Kidney epithelial cell (primary cell): ENCODE measurements around the gene ANKMY1. TPM values are rescaled to one million over a fixed set of nuclear protein-coding genes. Genes with fewer than 3 reads are reported as not detected.

Experiments
- DNase-seq: peaks from one replicate; pipeline ENCODE4 v3.0.0-alpha.2; 2010; ENCODE audit warnings: low read depth
- H3K27me3 ChIP-seq: 2 replicates; pipeline ENCODE4 v1.6.0; 2011; ENCODE audit warnings: low read length; ENCODE audit not compliant: control insufficient read depth, insufficient read depth
- H3K36me3 ChIP-seq: 2 replicates; pipeline ENCODE4 v1.5.1; 2011; ENCODE audit warnings: low read length; ENCODE audit not compliant: control insufficient read depth, insufficient read depth
- H3K4me3 ChIP-seq: 2 replicates; pipeline ENCODE4 v1.5.1; 2011; ENCODE audit warnings: low read depth, mild to moderate bottlenecking, control low read depth, low read length
- total RNA-seq: library from RNA; depleted of rRNA; stranded (reverse); fragments of >200 nt; gene quantifications from 2 replicates; pipeline ENCODE4 v1.2.3, GENCODE V29; 2015
- TF ChIP-seq, protein P1 (sequence below): IDR thresholded peaks from 2 replicates; pipeline ENCODE4 v1.5.1; 2011; ENCODE audit warnings: mild to moderate bottlenecking, moderate library complexity, low read length, control low read depth, inconsistent platforms; ENCODE audit not compliant: insufficient read depth, poor library complexity, severe bottlenecking

Gene ANKMY1
- total RNA-seq, 1 donor from 2014 or later: 7.1 TPM

GRCh38 chr2:240556553-240557100 lies 1.2 kb downstream of the ANKMY1 start:
- no peak for DNase-seq
- peaks cover 2% of the 10 kb centered on the region for H3K27me3 ChIP-seq
- no peak overlapping the region for H3K4me3 ChIP-seq
- no peaks in the 10 kb centered on the region for H3K36me3 ChIP-seq
- TF ChIP-seq, protein P1, sequence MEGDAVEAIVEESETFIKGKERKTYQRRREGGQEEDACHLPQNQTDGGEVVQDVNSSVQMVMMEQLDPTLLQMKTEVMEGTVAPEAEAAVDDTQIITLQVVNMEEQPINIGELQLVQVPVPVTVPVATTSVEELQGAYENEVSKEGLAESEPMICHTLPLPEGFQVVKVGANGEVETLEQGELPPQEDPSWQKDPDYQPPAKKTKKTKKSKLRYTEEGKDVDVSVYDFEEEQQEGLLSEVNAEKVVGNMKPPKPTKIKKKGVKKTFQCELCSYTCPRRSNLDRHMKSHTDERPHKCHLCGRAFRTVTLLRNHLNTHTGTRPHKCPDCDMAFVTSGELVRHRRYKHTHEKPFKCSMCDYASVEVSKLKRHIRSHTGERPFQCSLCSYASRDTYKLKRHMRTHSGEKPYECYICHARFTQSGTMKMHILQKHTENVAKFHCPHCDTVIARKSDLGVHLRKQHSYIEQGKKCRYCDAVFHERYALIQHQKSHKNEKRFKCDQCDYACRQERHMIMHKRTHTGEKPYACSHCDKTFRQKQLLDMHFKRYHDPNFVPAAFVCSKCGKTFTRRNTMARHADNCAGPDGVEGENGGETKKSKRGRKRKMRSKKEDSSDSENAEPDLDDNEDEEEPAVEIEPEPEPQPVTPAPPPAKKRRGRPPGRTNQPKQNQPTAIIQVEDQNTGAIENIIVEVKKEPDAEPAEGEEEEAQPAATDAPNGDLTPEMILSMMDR: peak; percentile 78

DNA sequence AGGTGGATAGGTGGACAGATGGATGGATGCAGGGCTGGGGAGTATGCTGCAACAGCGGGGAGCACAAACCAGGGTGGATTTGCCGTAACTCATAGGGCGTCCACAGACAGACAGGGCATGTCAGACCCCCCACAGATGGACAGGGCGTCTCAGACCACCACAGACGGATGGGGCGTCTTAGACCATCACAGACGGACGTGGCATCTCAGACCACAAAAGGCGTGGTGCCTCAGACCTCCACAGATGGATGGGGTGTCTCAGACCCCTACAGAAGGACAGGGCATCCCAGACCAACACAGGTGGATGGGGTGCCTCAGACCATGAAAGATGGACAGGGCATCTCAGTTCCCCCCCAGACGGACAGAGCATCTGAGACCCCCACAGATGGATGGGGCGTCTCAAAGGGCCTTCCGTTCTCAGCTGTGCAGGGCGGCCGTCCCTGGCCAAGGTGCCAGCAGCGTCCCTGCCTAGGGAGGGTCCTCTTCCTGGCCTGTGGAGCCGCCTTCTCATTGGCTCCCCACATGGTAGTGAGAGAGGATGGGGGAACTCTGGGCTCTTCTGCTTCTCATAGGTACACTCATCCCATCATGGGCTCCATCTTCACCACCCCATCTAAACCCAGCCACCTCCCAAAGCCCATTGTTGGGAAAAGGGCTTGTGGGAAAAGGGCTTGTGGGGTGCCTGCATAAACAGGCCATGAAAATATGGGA lies 2.1 kb downstream of the ANKMY1 start:
- H3K36me3 ChIP-seq: no peaks in the 10 kb centered on the region
- no peak overlapping the region for H3K4me3 ChIP-seq
- H3K27me3 ChIP-seq: peaks cover 2% of the 10 kb centered on the region
- TF ChIP-seq, protein P1: no peak
- no peak for DNase-seq

- Histone ChIP-seq H3K4me3 (no peak overlapping the region), H3K36me3 (no peaks in the 10 kb centered on the region), H3K27me3 (peaks cover 2% of the 10 kb centered on the region)
- DNase-seq: no peak
- TF ChIP-seq, protein P1: no peak
Measured at GRCh38 chr2:240554767-240555493, 2.9 kb downstream of the ANKMY1 start.

- DNase-seq: no peak
Measured at GRCh38 chr2:240553956-240554480, 3.8 kb downstream of the ANKMY1 start.

DNA sequence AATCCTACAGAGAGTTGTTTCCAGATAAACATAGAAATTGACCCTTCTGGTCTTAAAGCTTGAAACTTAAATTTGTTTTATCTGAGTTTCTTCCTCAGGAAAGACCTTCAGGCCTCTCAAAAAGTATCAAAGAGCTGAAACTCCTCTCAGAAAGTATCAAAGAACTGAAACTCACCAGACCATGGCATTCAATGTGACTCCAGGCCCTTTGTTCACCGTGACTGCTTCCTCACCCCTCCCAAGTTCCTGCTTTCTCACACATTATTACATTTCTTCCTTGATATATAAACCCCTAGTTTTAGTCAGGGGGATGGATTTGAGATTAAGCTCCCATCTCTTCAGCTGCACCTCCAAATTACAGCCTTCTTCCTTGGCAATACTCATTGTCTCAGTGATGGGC lies 6.0 kb downstream of the ANKMY1 start:
- TF ChIP-seq, protein P1: no peak
- H3K27me3 ChIP-seq: no peaks in the 10 kb centered on the region
- no peaks in the 10 kb centered on the region for H3K36me3 ChIP-seq
- no peak for DNase-seq
- H3K4me3 ChIP-seq: no peak overlapping the region

More at GRCh38 chr2:240553956-240554480, 3.8 kb downstream of the ANKMY1 start:
- H3K36me3 ChIP-seq: no peaks in the 10 kb centered on the region
- H3K27me3 ChIP-seq: peaks cover 2% of the 10 kb centered on the region
- H3K4me3 ChIP-seq: no peak overlapping the region
- TF ChIP-seq, protein P1: no peak
